ENCODE data around the gene TSPAN5.

DNA sequence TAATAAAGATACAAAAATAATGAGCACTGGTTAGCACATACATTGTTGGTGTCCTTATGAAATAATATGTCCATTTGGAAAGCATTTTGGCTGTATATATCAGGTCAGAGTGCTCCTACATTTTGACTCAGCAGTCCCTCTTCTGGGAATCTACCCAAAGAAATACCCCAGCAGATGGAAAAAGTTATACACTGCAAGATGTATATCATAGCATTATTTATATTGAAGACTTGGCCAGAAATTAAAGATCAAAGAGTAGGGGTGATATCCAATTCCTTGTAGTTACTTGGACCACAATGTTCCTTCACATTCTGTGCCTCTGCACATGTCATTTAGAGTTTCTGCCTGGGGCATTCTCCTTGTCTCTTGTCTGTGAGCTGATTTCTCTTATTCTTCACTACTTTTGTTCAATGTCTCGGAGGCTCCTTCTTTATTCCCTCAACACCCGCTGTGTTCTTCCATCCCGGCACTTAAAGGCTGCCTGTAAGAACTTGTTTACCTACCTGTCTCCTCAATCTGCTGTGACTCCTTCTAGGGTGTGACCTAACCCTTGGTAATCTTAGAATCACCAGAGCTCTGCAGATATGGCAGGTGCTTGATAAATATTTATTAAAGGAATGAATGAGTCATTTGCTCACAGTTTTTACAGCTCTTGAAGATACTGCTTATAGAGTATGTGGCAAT, 3.1 kb upstream of the TSPAN5 start:
- TF ChIP-seq POLR2A (IDR thresholded peaks at IDR 0.05) (no peak), CTCF (IDR thresholded peaks at IDR 0.05 in 8 of 11, conservative IDR thresholded peaks at IDR 0.05 in 3 of 11) (no peak)
